IMR-90 (cell line): ENCODE results near the gene PLRG1. TPM values are rescaled to one million over a fixed set of nuclear protein-coding genes. Genes with fewer than 3 reads are reported as not detected.

Source experiments
- ATAC-seq: fragments of 200-7000 bp; cut with Tn5 transposase; 2 replicates; pipeline ENCODE4 v1.9.1; 2020; ENCODE audit warnings: low read depth, mild to moderate bottlenecking, moderate library complexity
- BruUV-seq: library from RNA; stranded (reverse); fragments of 400-500 nt; replicated peaks from 2 replicates; lab custom pipeline; 2021; lab: Mats Ljungman, UMichigan
- CTCF ChIA-PET: fragments of 300-600 bp; formaldehyde crosslinking; extraction: SDS; loops from one replicate; lab custom pipeline; 2021; ENCODE audit warnings: antibody characterized with exemption; lab: Yijun Ruan, JAX
- POLR2A ChIA-PET: fragments of 300-600 bp; sonication (Branson Sonifier 250); formaldehyde crosslinking; loops from one replicate; lab custom pipeline; 2022; ENCODE audit warnings: antibody characterized with exemption; ENCODE audit not compliant: unreplicated experiment; lab: Charles Lee
- DNase-seq: peaks from one replicate; pipeline ENCODE4 v3.0.0; 2013
- H2AFZ ChIP-seq: replicated peaks from 2 replicates; pipeline ENCODE3; 2013; ENCODE audit warnings: low read length, mild to moderate bottlenecking; ENCODE audit not compliant: poor library complexity
- H2AK5ac ChIP-seq: 2 replicates; pipeline ENCODE4 v1.6.1; 2013; ENCODE audit warnings: low read depth, low read length, inconsistent platforms
- H2AK9ac ChIP-seq: replicated peaks from 2 replicates; pipeline ENCODE3; 2013; ENCODE audit warnings: mild to moderate bottlenecking, low read depth, low read length, moderate library complexity; ENCODE audit not compliant: poor library complexity
- H2BK120ac ChIP-seq: 2 replicates; pipeline ENCODE4 v1.6.1; 2013; ENCODE audit warnings: low read depth, low read length, inconsistent platforms
- H2BK15ac ChIP-seq: 3 replicates; pipeline ENCODE4 v1.6.1; 2013; ENCODE audit warnings: low read depth, low read length, inconsistent platforms
- H2BK20ac ChIP-seq: 2 replicates; pipeline ENCODE4 v1.6.1; 2013; ENCODE audit warnings: low read depth, mild to moderate bottlenecking, inconsistent platforms, low read length, moderate library complexity
- H2BK5ac ChIP-seq: 2 replicates; pipeline ENCODE4 v1.6.1; 2013; ENCODE audit warnings: mild to moderate bottlenecking, low read depth, low read length, inconsistent platforms; ENCODE audit not compliant: poor library complexity, severe bottlenecking
- H3K14ac ChIP-seq: replicated peaks from 2 replicates; pipeline ENCODE4 v1.6.1; 2013; ENCODE audit warnings: low read depth, low read length, inconsistent platforms
- H3K18ac ChIP-seq: 2 replicates; pipeline ENCODE4 v1.6.1; 2013; ENCODE audit warnings: low read depth, low read length, control low read depth
- H3K23ac ChIP-seq: 2 replicates; pipeline ENCODE4 v1.6.1; 2013; ENCODE audit warnings: low read depth, low read length, inconsistent platforms
- H3K27ac ChIP-seq: 2 replicates; pipeline ENCODE4 v1.5.1; 2013; ENCODE audit warnings: mild to moderate bottlenecking, control low read depth, low read length; ENCODE audit not compliant: insufficient read depth
- H3K27me3 ChIP-seq: 2 replicates; pipeline ENCODE4 v1.6.1; 2013; ENCODE audit warnings: low read length; ENCODE audit not compliant: control insufficient read depth, insufficient read depth
- H3K36me3 ChIP-seq: 2 replicates; pipeline ENCODE4 v1.6.1; 2013; ENCODE audit warnings: low read length, mixed read lengths; ENCODE audit not compliant: control insufficient read depth, insufficient read depth
- H3K4ac ChIP-seq: 2 replicates; pipeline ENCODE4 v1.6.1; 2013; ENCODE audit warnings: low read depth, low read length, inconsistent platforms
- H3K4me1 ChIP-seq: 2 replicates; pipeline ENCODE4 v1.6.1; 2013; ENCODE audit warnings: low read length, mixed read lengths; ENCODE audit not compliant: control insufficient read depth, insufficient read depth
- H3K4me2 ChIP-seq: 2 replicates; pipeline ENCODE4 v1.6.1; 2013; ENCODE audit warnings: low read depth, mild to moderate bottlenecking, control low read depth, low read length, moderate library complexity
- H3K4me3 ChIP-seq: 2 replicates; pipeline ENCODE4 v1.5.1; 2013; ENCODE audit warnings: low read depth, mild to moderate bottlenecking, control low read depth, low read length, moderate library complexity; ENCODE audit not compliant: insufficient read depth
- H3K56ac ChIP-seq: 2 replicates; pipeline ENCODE4 v1.6.1; 2013; ENCODE audit warnings: low read length, inconsistent platforms; ENCODE audit not compliant: insufficient read depth; ENCODE audit errors: extremely low read depth
- H3K79me1 ChIP-seq, 2 experiments: 2 replicates each; pipeline ENCODE4 v1.6.1; 2013; ENCODE audit warnings: low read length in 2 of 2, inconsistent platforms in 1 of 2, low read depth in 1 of 2
- H3K9ac ChIP-seq: 2 replicates; pipeline ENCODE4 v1.6.1; 2013; ENCODE audit warnings: low read depth, low read length, control low read depth
- H3K9me1 ChIP-seq: 2 replicates; pipeline ENCODE4 v1.6.1; 2013; ENCODE audit warnings: low read length, inconsistent platforms; ENCODE audit not compliant: insufficient read depth
- H3K9me3 ChIP-seq: 2 replicates; pipeline ENCODE4 v1.6.1; 2013; ENCODE audit warnings: low read length; ENCODE audit not compliant: control insufficient read depth, insufficient read depth
- H4K20me1 ChIP-seq: 2 replicates; pipeline ENCODE4 v1.6.1; 2013; ENCODE audit warnings: low read length, inconsistent platforms; ENCODE audit not compliant: insufficient read depth
- H4K5ac ChIP-seq: 2 replicates; pipeline ENCODE4 v1.6.1; 2013; ENCODE audit warnings: mild to moderate bottlenecking, low read depth, low read length, control low read depth
- H4K8ac ChIP-seq, 2 experiments: 2 replicates each; pipeline ENCODE4 v1.6.1; 2013; ENCODE audit warnings: low read depth in 2 of 2, low read length in 2 of 2, control low read depth in 1 of 2, inconsistent platforms in 1 of 2
- H4K91ac ChIP-seq: 2 replicates; pipeline ENCODE4 v1.6.1; 2013; ENCODE audit warnings: low read depth, low read length, inconsistent platforms; ENCODE audit not compliant: insufficient read depth
- ELK1 ChIP-seq: fragments of 150-350 bp; IDR thresholded peaks from 2 replicates; pipeline ENCODE4 v1.6.1; 2016; ENCODE audit warnings: low read depth, mild to moderate bottlenecking, low read length, moderate library complexity, borderline replicate concordance
- FOS ChIP-seq: fragments of 150-350 bp; IDR thresholded peaks from 2 replicates; pipeline ENCODE4 v1.6.1; 2016; ENCODE audit warnings: low read depth, low read length
- SMC3 ChIP-seq: fragments of 150-350 bp; IDR thresholded peaks from 2 replicates; pipeline ENCODE4 v1.6.1; 2016; ENCODE audit warnings: low read depth, mild to moderate bottlenecking, antibody characterized with exemption, low read length, moderate library complexity
- WGBS, 2 experiments: methylation state at CpG; one replicate each; pipeline versions ENCODE4 v1.1.5 to v1.1.7; 2013; ENCODE audit warnings: missing lambda C conversion rate in 2 of 2; ENCODE audit not compliant: insufficient read length in 1 of 2; ENCODE audit errors: extremely low coverage in 2 of 2; 5-methylcytosine and 5-hydroxymethylcytosine counted together
- dilution Hi-C: fragments of 300-500 bp; cut with HindIII; formaldehyde crosslinking; loops from one replicate; pipeline ENCODE4 v1.14.3; 2018; ENCODE audit warnings: low sequenced_read_pairs; ENCODE audit not compliant: unreplicated experiment
- in situ Hi-C: fragments of 300-500 bp; cut with MboI; formaldehyde crosslinking; loops from 3 replicates; pipeline ENCODE4 v1.14.3; 2019; ENCODE audit warnings: low sequenced_read_pairs, inconsistent platforms, mixed read lengths
- intact Hi-C: fragments of 100-400 bp; cut with micrococcal nuclease; formaldehyde crosslinking; loops from 2 replicates; pipeline ENCODE4 v1.10.0; 2022
- polyA plus RNA-seq, 3 experiments: library from polyadenylated mRNA; depleted of rRNA; stranded (reverse); fragments of >200 nt; gene quantifications; 2 replicates each; pipeline ENCODE4 v1.2.3, GENCODE V29; 2012; ENCODE audit warnings: low replicate concordance in 1 of 3
- total RNA-seq: library from RNA; depleted of rRNA; stranded (reverse); fragments of >200 nt; gene quantifications from 2 replicates; pipeline ENCODE4 v1.2.3, GENCODE V29; 2012

The PLRG1 gene
- total and polyA plus RNA-seq, 2 of the 4 experiments (the other 2 are of a cell fraction) = 76.1 to 200 TPM

GRCh38 chr4:154487145-154487544 is 63.1 kb downstream of the PLRG1 start:
- Histone ChIP-seq H2BK120ac (no peak overlapping the region), H3K27ac (no peak overlapping the region), H2AFZ (no peak overlapping the region), H3K27me3 (peaks cover 28% of the 10 kb centered on the region), H4K20me1 (no peaks in the 10 kb centered on the region), H3K9me1 (no peaks in the 10 kb centered on the region), H2AK5ac (no peak overlapping the region), H2AK9ac (no peak overlapping the region), H3K36me3 (no peaks in the 10 kb centered on the region), H3K9me3 (no peaks in the 10 kb centered on the region), H2BK15ac (no peak overlapping the region), H3K4me3 (no peak overlapping the region), H3K4me1 (no peaks in the 10 kb centered on the region), H4K5ac (no peak overlapping the region), H3K4me2 (no peak overlapping the region), H3K56ac (no peak overlapping the region), H3K9ac (no peak overlapping the region), H3K23ac (no peak overlapping the region), H4K8ac (no peak overlapping the region), H3K14ac (no peak overlapping the region), H2BK5ac (no peak overlapping the region), H3K18ac (no peak overlapping the region), H3K4ac (no peak overlapping the region), H3K79me1 (no peaks in the 10 kb centered on the region), H2BK20ac (no peak overlapping the region), H4K91ac (no peak overlapping the region)
- ATAC-seq = no peak
- intact Hi-C loops = no loop called here
- POLR2A ChIA-PET = no interaction called here
- BruUV-seq = no TSS peak
- CTCF ChIA-PET = interaction anchor here (0.8 kb wide), 1 partner anchor 12 kb away, joined by 3 read pairs; no protein-coding TSS in a partner anchor
- WGBS, 2 experiments = 20% methylated on average over 1 of the region's 4 CpGs; no CpG with 5 or more reads in 1 of the 2 experiments
- DNase-seq = no peak
- dilution Hi-C loops = no loop called here
- TF ChIP-seq SMC3 (no peak), ELK1 (no peak), FOS (no peak)
- in situ Hi-C loops = no loop called here
